ENCODE data around the gene EIF4A3. TPM values are rescaled to one million over a fixed set of nuclear protein-coding genes. Genes with fewer than 3 reads are reported as not detected.

Gene EIF4A3
- polyA plus RNA-seq, 1 of the 3 experiments (the other 2 are of a cell fraction): 335 TPM

DNA sequence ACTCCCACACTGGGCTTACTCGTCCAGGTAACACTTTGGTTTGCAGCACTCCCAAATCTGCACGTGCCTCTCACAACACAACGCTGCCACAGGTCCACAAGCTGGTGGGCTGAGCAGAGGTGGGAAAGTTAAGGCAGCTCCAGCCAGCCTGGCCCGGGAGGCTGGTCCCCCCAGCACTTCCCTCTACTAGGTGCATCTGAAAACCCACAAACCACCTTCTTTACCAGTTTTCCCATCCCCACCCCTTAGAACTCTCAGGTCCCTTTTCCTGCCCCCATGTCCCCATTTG, 46.9 kb downstream of the EIF4A3 start:
- Histone ChIP-seq H3F3A (replicated peaks; ENCODE audit: insufficient read depth) (no peaks in the 10 kb centered on the region), H3K4me1 (ENCODE audit: control insufficient read depth in 1 of 2, insufficient read depth in 2 of 2, low read depth in 1 of 2, low read length in 1 of 2) (peaks cover 6 to 36% of the 10 kb centered on the region in 2 experiments; a peak in 3 of 4 replicates), H3K9me3 (no peaks in the 10 kb centered on the region), H3K4me3 (ENCODE audit: low read depth in 2 of 2, low read length in 1 of 2) (no peak overlapping the region), H3K79me2 (ENCODE audit: insufficient read depth) (peaks cover 8% of the 10 kb centered on the region), H3K9me2 (no peaks in the 10 kb centered on the region), H3K9ac (no peak overlapping the region), H3K27ac (ENCODE audit: low read depth in 2 of 2, low read length in 1 of 2) (no peak overlapping the region), H3K27me3 (ENCODE audit: insufficient read depth) (no peaks in the 10 kb centered on the region), H3K36me3 (replicated peaks in 1 of 2; ENCODE audit: control insufficient read depth in 1 of 2, insufficient read depth in 2 of 2, low read length in 1 of 2) (no peaks in the 10 kb centered on the region), H3K4me2 (no peak overlapping the region), H4K20me1 (ENCODE audit: insufficient read depth) (no peaks in the 10 kb centered on the region), H2AFZ (ENCODE audit: low read depth) (no peak overlapping the region)
- TF ChIP-seq FOXM1 (IDR thresholded peaks at IDR 0.05; ENCODE audit: low read depth) (no peak), EP300 (IDR thresholded peaks at IDR 0.05; ENCODE audit: borderline replicate concordance in 1 of 2, low read depth in 1 of 2, low read length in 1 of 2) (no peak), RFX5 (IDR thresholded peaks at IDR 0.05; ENCODE audit: low read length) (no peak), JUND (IDR thresholded peaks at IDR 0.05) (no peak), IRF3 (IDR thresholded peaks at IDR 0.05; ENCODE audit: low read depth, low read length) (no peak), NFIC (IDR thresholded peaks at IDR 0.05; ENCODE audit: borderline replicate concordance) (no peak), PBX3 (IDR thresholded peaks at IDR 0.05) (no peak), ELF1 (IDR thresholded peaks at IDR 0.05) (no peak)
- TF ChIP-seq, protein P1, sequence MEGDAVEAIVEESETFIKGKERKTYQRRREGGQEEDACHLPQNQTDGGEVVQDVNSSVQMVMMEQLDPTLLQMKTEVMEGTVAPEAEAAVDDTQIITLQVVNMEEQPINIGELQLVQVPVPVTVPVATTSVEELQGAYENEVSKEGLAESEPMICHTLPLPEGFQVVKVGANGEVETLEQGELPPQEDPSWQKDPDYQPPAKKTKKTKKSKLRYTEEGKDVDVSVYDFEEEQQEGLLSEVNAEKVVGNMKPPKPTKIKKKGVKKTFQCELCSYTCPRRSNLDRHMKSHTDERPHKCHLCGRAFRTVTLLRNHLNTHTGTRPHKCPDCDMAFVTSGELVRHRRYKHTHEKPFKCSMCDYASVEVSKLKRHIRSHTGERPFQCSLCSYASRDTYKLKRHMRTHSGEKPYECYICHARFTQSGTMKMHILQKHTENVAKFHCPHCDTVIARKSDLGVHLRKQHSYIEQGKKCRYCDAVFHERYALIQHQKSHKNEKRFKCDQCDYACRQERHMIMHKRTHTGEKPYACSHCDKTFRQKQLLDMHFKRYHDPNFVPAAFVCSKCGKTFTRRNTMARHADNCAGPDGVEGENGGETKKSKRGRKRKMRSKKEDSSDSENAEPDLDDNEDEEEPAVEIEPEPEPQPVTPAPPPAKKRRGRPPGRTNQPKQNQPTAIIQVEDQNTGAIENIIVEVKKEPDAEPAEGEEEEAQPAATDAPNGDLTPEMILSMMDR (IDR thresholded peaks at IDR 0.05): no peak
- WGBS (ENCODE audit: low lambda C conversion rate): 93% methylated on average over 4 of the region's 4 CpGs
- CTCF ChIA-PET: interaction anchor here (1.4 to 4.0 kb wide), 8 partner anchors 10 to 127 kb away, joined by 3 to 55 read pairs (median 11); partner anchors contain the start of gene EIF4A3
- POLR2A ChIA-PET: no interaction called here
- no peak for DNase-seq

- CTCF ChIA-PET: interaction anchor here (1.4 to 4.0 kb wide), 3 partner anchors 17 to 54 kb away, joined by 3 to 55 read pairs (median 36); partner anchors contain the start of gene EIF4A3
- 93% methylated on average over 24 of the region's 27 CpGs for WGBS (ENCODE audit: low lambda C conversion rate)
- TF ChIP-seq TCF12 (IDR thresholded peaks at IDR 0.05) (no peak), YY1 (IDR thresholded peaks at IDR 0.05; ENCODE audit: low read depth) (no peak), FOSL2 (IDR thresholded peaks at IDR 0.05; ENCODE audit: borderline replicate concordance, low read depth) (no peak), IRF3 (IDR thresholded peaks at IDR 0.05; ENCODE audit: low read depth, low read length) (no peak), PBX3 (IDR thresholded peaks at IDR 0.05) (no peak), RAD21 (IDR thresholded peaks at IDR 0.05; ENCODE audit: low read length) (no peak)
- TF ChIP-seq, protein P2, sequence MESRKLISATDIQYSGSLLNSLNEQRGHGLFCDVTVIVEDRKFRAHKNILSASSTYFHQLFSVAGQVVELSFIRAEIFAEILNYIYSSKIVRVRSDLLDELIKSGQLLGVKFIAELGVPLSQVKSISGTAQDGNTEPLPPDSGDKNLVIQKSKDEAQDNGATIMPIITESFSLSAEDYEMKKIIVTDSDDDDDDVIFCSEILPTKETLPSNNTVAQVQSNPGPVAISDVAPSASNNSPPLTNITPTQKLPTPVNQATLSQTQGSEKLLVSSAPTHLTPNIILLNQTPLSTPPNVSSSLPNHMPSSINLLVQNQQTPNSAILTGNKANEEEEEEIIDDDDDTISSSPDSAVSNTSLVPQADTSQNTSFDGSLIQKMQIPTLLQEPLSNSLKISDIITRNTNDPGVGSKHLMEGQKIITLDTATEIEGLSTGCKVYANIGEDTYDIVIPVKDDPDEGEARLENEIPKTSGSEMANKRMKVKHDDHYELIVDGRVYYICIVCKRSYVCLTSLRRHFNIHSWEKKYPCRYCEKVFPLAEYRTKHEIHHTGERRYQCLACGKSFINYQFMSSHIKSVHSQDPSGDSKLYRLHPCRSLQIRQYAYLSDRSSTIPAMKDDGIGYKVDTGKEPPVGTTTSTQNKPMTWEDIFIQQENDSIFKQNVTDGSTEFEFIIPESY (IDR thresholded peaks at IDR 0.05; ENCODE audit: borderline replicate concordance, low read depth): no peak
Observed at GRCh38 chr17:80099291-80100034, 47.5 kb downstream of the EIF4A3 start.

More at GRCh38 chr17:80099291-80100034, 47.5 kb downstream of the EIF4A3 start:
- Histone ChIP-seq H3F3A (replicated peaks; ENCODE audit: insufficient read depth) (no peaks in the 10 kb centered on the region), H3K9ac (no peak overlapping the region), H3K79me2 (ENCODE audit: insufficient read depth) (peaks cover 8% of the 10 kb centered on the region), H3K27ac (ENCODE audit: low read depth in 2 of 2, low read length in 1 of 2) (no peak overlapping the region), H3K27me3 (ENCODE audit: insufficient read depth) (no peaks in the 10 kb centered on the region), H3K36me3 (replicated peaks in 1 of 2; ENCODE audit: control insufficient read depth in 1 of 2, insufficient read depth in 2 of 2, low read length in 1 of 2) (no peaks in the 10 kb centered on the region), H4K20me1 (ENCODE audit: insufficient read depth) (no peaks in the 10 kb centered on the region), H3K4me1 (ENCODE audit: control insufficient read depth in 1 of 2, insufficient read depth in 2 of 2, low read depth in 1 of 2, low read length in 1 of 2) (peaks cover 6 to 35% of the 10 kb centered on the region in 2 experiments; a peak in 3 of 4 replicates), H3K9me3 (no peaks in the 10 kb centered on the region), H3K9me2 (no peaks in the 10 kb centered on the region), H2AFZ (ENCODE audit: low read depth) (no peak overlapping the region), H3K4me2 (no peak overlapping the region), H3K4me3 (ENCODE audit: low read depth in 2 of 2, low read length in 1 of 2) (no peak overlapping the region)
- DNase-seq: no peak
- POLR2A ChIA-PET: no interaction called here
